Fibroblast of lung (primary cell): Measurements from ENCODE around the gene THRB. TPM values are rescaled to one million over a fixed set of nuclear protein-coding genes. Genes with fewer than 3 reads are reported as not detected.

Experiments
- DNase-seq, 2 donors: peaks; one replicate each; pipeline versions ENCODE4 v3.0.0 to v3.0.0-alpha.2; 2010; ENCODE audit warnings: low read depth in 2 of 2
- H2AFZ ChIP-seq: 2 replicates; pipeline ENCODE4 v1.5.1; 2012; ENCODE audit warnings: low read length, control low read depth, inconsistent platforms
- H3K27ac ChIP-seq: 2 replicates; pipeline ENCODE4 v1.5.1; 2011; ENCODE audit warnings: low read length, control low read depth; ENCODE audit not compliant: insufficient read depth
- H3K27me3 ChIP-seq: 2 replicates; pipeline ENCODE4 v1.5.1; 2011; ENCODE audit warnings: mild to moderate bottlenecking, low read length; ENCODE audit not compliant: control insufficient read depth, insufficient read depth
- H3K36me3 ChIP-seq: 2 replicates; pipeline ENCODE4 v1.5.1; 2011; ENCODE audit warnings: low read length; ENCODE audit not compliant: control insufficient read depth, insufficient read depth
- H3K4me1 ChIP-seq: 2 replicates; pipeline ENCODE4 v1.5.1; 2011; ENCODE audit warnings: low read length; ENCODE audit not compliant: control insufficient read depth, insufficient read depth; ENCODE audit errors: extremely low read depth
- H3K4me2 ChIP-seq: 2 replicates; pipeline ENCODE4 v1.5.1; 2011; ENCODE audit warnings: low read length, control low read depth; ENCODE audit not compliant: insufficient read depth; ENCODE audit errors: extremely low read depth
- H3K4me3 ChIP-seq, 4 experiments: fragments of 200-600 bp in 1 of 4; sonication (generic) in 1 of 4; replicated peaks in 1 of 4; 2 replicates each; pipeline ENCODE4 v1.5.1; 2011 to 2016; ENCODE audit warnings: low read length in 4 of 4, low read depth in 3 of 4, mild to moderate bottlenecking in 3 of 4, control low read depth in 2 of 4, inconsistent platforms in 1 of 4, mixed read lengths in 1 of 4; ENCODE audit not compliant: insufficient read depth in 1 of 4; ENCODE audit errors: control extremely low read depth in 1 of 4
- H3K79me2 ChIP-seq: 2 replicates; pipeline ENCODE4 v1.5.1; 2012; ENCODE audit warnings: mild to moderate bottlenecking, low read length, inconsistent platforms; ENCODE audit not compliant: control insufficient read depth, insufficient read depth
- H3K9ac ChIP-seq: 2 replicates; pipeline ENCODE4 v1.5.1; 2011; ENCODE audit warnings: mild to moderate bottlenecking, low read length, control low read depth; ENCODE audit not compliant: insufficient read depth
- H3K9me3 ChIP-seq: 2 replicates; pipeline ENCODE4 v1.5.1; 2012; ENCODE audit warnings: low read depth, low read length; ENCODE audit not compliant: control insufficient read depth, insufficient read depth
- H4K20me1 ChIP-seq: 2 replicates; pipeline ENCODE4 v1.5.1; 2011; ENCODE audit warnings: low read length; ENCODE audit not compliant: control insufficient read depth, insufficient read depth; ENCODE audit errors: extremely low read depth
- EZH2 ChIP-seq: IDR thresholded peaks from 2 replicates; pipeline ENCODE4 v1.5.1; 2012; ENCODE audit warnings: low read length, control low read depth, mild to moderate bottlenecking; ENCODE audit errors: missing control alignments
- polyA plus RNA-seq, 2 donors: library from polyadenylated mRNA; depleted of rRNA in 1 of 2; stranded (reverse) in 1 of 2; unstranded in 1 of 2; fragments of >200 nt; gene quantifications; 2 replicates each; pipeline ENCODE4 v1.2.1, GENCODE V29; 2011 to 2012; ENCODE audit warnings: missing spikeins in 1 of 2
- total RNA-seq: library from RNA; depleted of rRNA; stranded (reverse); fragments of >200 nt; gene quantifications from 2 replicates; pipeline ENCODE4 v1.2.1, GENCODE V29; 2014
- TF ChIP-seq, protein P1 (sequence below), 2 donors: IDR thresholded peaks in 1 of 2; conservative IDR thresholded peaks in 1 of 2; 1 replicate in 1 of 2; 2 replicates in 1 of 2; pipeline ENCODE4 v1.5.1; 2011 to 2012; ENCODE audit warnings: low read length in 2 of 2, control low read depth in 1 of 2, inconsistent platforms in 1 of 2, low read depth in 1 of 2, mild to moderate bottlenecking in 1 of 2

THRB gene
- total and polyA plus RNA-seq, 2 donors (not counting 1 experiment from before 2014, with no cell fraction given) = 4.2 to 7.4 TPM

DNA sequence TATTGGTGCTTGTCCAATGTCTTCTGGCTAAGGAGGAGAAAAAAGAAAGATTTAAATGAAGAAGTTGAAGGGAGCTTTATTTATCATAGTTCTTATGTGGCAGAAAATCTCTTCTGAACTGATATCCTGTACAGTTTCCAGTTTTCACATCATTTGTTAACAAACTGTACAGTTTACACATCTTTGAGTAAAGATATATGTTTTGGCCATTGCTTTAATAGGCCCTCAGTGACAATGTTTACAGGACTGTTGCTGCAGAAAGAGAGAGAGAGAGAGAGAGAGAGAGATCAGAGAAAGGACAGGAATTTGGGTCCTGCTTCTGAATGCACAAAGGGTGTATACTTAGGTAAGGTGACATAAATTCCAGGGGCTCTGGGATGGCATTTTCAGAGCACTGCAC lies 361.2 kb downstream of the THRB start:
- TF ChIP-seq, protein P1, sequence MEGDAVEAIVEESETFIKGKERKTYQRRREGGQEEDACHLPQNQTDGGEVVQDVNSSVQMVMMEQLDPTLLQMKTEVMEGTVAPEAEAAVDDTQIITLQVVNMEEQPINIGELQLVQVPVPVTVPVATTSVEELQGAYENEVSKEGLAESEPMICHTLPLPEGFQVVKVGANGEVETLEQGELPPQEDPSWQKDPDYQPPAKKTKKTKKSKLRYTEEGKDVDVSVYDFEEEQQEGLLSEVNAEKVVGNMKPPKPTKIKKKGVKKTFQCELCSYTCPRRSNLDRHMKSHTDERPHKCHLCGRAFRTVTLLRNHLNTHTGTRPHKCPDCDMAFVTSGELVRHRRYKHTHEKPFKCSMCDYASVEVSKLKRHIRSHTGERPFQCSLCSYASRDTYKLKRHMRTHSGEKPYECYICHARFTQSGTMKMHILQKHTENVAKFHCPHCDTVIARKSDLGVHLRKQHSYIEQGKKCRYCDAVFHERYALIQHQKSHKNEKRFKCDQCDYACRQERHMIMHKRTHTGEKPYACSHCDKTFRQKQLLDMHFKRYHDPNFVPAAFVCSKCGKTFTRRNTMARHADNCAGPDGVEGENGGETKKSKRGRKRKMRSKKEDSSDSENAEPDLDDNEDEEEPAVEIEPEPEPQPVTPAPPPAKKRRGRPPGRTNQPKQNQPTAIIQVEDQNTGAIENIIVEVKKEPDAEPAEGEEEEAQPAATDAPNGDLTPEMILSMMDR (conservative IDR thresholded peaks at IDR 0.05 in 1 of 2, IDR thresholded peaks at IDR 0.05 in 1 of 2; ENCODE audit: low read depth in 1 of 2, low read length in 2 of 2) = no peak
- no peak for TF ChIP-seq EZH2
- H3K27me3 ChIP-seq = no peaks in the 10 kb centered on the region
- peaks cover 8% of the 10 kb centered on the region for H3K4me1 ChIP-seq
- H3K9me3 ChIP-seq = no peaks in the 10 kb centered on the region
- no peaks in the 10 kb centered on the region for H3K36me3 ChIP-seq
- H3K4me2 ChIP-seq = no peak overlapping the region
- no peak for DNase-seq
- no peak overlapping the region for H3K27ac ChIP-seq
- no peaks in the 10 kb centered on the region for H3K79me2 ChIP-seq
- no peaks in the 10 kb centered on the region for H4K20me1 ChIP-seq
- no peak overlapping the region for H2AFZ ChIP-seq
- no peak overlapping the region for H3K9ac ChIP-seq
- H3K4me3 ChIP-seq = no peak overlapping the region

GRCh38 chr3:24129549-24129948 lies 365.1 kb downstream of the THRB start:
- Histone ChIP-seq H4K20me1 (no peaks in the 10 kb centered on the region), H3K79me2 (no peaks in the 10 kb centered on the region), H2AFZ (no peak overlapping the region), H3K27me3 (no peaks in the 10 kb centered on the region), H3K4me3 (no peak overlapping the region), H3K9ac (no peak overlapping the region), H3K36me3 (no peaks in the 10 kb centered on the region), H3K4me2 (no peak overlapping the region), H3K27ac (no peak overlapping the region), H3K9me3 (no peaks in the 10 kb centered on the region), H3K4me1 (peaks cover 11% of the 10 kb centered on the region)
- TF ChIP-seq EZH2 = no peak
- TF ChIP-seq, protein P1 (conservative IDR thresholded peaks at IDR 0.05 in 1 of 2, IDR thresholded peaks at IDR 0.05 in 1 of 2; ENCODE audit: low read depth in 1 of 2, low read length in 2 of 2) = no peak
- no peak for DNase-seq

DNA sequence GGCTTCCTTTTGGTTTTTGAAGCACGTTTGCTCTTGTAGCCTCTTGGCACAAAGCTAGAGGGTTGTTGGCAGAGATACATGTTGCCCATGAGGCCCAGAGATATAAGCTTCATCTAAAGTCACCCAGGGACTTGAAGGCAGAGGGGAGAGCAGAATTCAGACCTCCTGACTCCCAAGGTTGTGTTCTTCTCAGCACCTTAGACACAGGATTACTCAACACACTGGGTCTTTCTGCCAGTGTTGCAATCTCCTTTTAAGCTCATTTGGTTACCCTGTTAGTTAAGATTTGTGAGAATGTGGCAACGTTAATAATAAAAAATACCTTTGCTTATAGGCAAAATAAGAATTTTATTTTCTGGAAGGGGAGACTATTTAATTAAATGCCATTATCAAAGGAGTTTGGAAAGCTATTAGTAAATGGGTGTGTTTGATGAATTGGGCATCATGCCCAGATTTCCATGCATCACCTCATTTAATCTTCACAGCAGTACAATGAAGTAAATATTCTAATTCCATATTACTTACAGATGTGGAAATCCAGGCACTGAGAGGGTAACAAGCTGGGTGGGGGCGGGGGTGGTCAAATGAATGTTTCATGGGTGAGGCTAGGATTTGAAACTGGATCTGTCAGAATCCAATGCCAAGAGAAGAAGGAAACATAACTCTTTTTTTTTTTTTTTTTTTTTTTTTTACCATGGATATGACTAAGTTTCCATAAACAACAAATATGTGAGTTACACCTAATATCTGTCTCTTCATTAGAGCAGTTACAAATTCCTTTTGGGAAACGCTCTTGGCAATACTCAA lies 366.2 kb downstream of the THRB start:
- Histone ChIP-seq H3K27ac (no peak overlapping the region), H4K20me1 (no peaks in the 10 kb centered on the region), H3K27me3 (no peaks in the 10 kb centered on the region), H3K36me3 (no peaks in the 10 kb centered on the region), H3K9ac (no peak overlapping the region), H3K4me1 (peaks cover 13% of the 10 kb centered on the region), H3K79me2 (no peaks in the 10 kb centered on the region), H3K9me3 (no peaks in the 10 kb centered on the region), H3K4me2 (no peak overlapping the region), H3K4me3 (no peak overlapping the region), H2AFZ (no peak overlapping the region)
- peak; percentile 54 to 93 for DNase-seq
- TF ChIP-seq, protein P1 (conservative IDR thresholded peaks at IDR 0.05 in 1 of 2, IDR thresholded peaks at IDR 0.05 in 1 of 2; ENCODE audit: low read depth in 1 of 2, low read length in 2 of 2) = no peak
- no peak for TF ChIP-seq EZH2
